Stomach (tissue), 9 donors: ENCODE measurements around the gene CCDC184. TPM values are rescaled to one million over a fixed set of nuclear protein-coding genes. Genes with fewer than 3 reads are reported as not detected.
A peak's percentile ranks its signal among the peaks of the same experiment; 100 is the strongest.

Source experiments
- DNase-seq, 2 donors: peaks; one replicate each; pipeline versions ENCODE4 v3.0.0 to v3.0.0-alpha.2; 2013 to 2019
- H3K27ac ChIP-seq, 5 donors: fragments of 200-600 bp in 4 of 5; sonication (generic) in 4 of 5; one replicate each; pipeline ENCODE4 v1.5.1; 2013 to 2019; ENCODE audit warnings: mild to moderate bottlenecking in 1 of 5, moderate library complexity in 1 of 5
- H3K27me3 ChIP-seq, 3 donors: fragments of 200-600 bp; sonication (generic); one replicate each; pipeline ENCODE4 v1.5.1; 2017 to 2019; ENCODE audit warnings: mixed run types in 1 of 3
- H3K36me3 ChIP-seq, 4 donors: fragments of 200-600 bp; sonication (generic); 1 replicate in 3 of 4; 2 replicates in 1 of 4; pipeline ENCODE4 v1.5.1; 2016 to 2019
- H3K4me1 ChIP-seq, 4 donors: fragments of 200-600 bp; sonication (generic); one replicate each; pipeline ENCODE4 v1.5.1; 2016 to 2019
- H3K4me3 ChIP-seq, 4 donors: fragments of 200-600 bp; sonication (generic) in 3 of 4; one replicate each; pipeline ENCODE4 v1.5.1; 2016 to 2019; ENCODE audit warnings: mild to moderate bottlenecking in 1 of 4
- H3K9me3 ChIP-seq, 4 donors: fragments of 200-600 bp; sonication (generic); one replicate each; pipeline ENCODE4 v1.5.1; 2016 to 2019
- CTCF ChIP-seq, 7 experiments: fragments of 450-650 bp in 4 of 7; fragments of 200-600 bp in 3 of 7; sonication (generic) in 3 of 7; IDR thresholded peaks; one replicate each; pipeline ENCODE4 v1.5.1; 2016 to 2019; ENCODE audit warnings: antibody characterized with exemption in 7 of 7, control low read depth in 2 of 7, mild to moderate bottlenecking in 1 of 7
- EP300 ChIP-seq: sonication (generic); formaldehyde crosslinking; IDR thresholded peaks from one replicate; pipeline ENCODE4 v1.6.1; 2017; ENCODE audit warnings: antibody characterized with exemption
- POLR2A ChIP-seq, 4 donors: fragments of 450-650 bp; IDR thresholded peaks; one replicate each; pipeline ENCODE4 v1.6.1; 2016; ENCODE audit warnings: antibody characterized with exemption in 4 of 4, control low read depth in 2 of 4, mild to moderate bottlenecking in 1 of 4, moderate library complexity in 1 of 4
- POLR2AphosphoS5 ChIP-seq, 3 donors: sonication (generic); formaldehyde crosslinking; IDR thresholded peaks; one replicate each; pipeline ENCODE4 v1.6.1; 2016; ENCODE audit warnings: antibody characterized with exemption in 3 of 3
- WGBS, 5 donors: extraction: QIAGEN DNeasy Blood & Tissue Kit in 3 of 5; methylation state at CpG; one replicate each; pipeline versions ENCODE4 v1.1.5 to v1.1.7; 2013 to 2018; 5-methylcytosine and 5-hydroxymethylcytosine counted together
- intact Hi-C: fragments of 100-400 bp; cut with DNase I; formaldehyde crosslinking; loops from one replicate; pipeline ENCODE4 v1.15.1; 2023; ENCODE audit warnings: low total_unique reads
- polyA plus RNA-seq, 3 donors: library from polyadenylated mRNA; stranded (reverse); fragments of 200-250 nt; gene quantifications; one replicate each; pipeline ENCODE4 v1.2.3, GENCODE V29; 2013
- total RNA-seq, 5 donors: library from RNA; depleted of rRNA; stranded (reverse); fragments of >200 nt; gene quantifications; one replicate each; pipeline versions ENCODE4 v1.1.0 to v1.2.3, GENCODE V29; 2014 to 2016
- donor health status: healthy with polysubstance abuse.
- donor health status: Bipolar disorder and iron deficiency.
- donor health status: healthy.

The CCDC184 gene
- total and polyA plus RNA-seq, 8 donors: 0.29 to 4.7 (median 0.99) TPM; not detected in 2

- 36 to 61% (median 53%) methylated on average over 1 of the region's 1 CpG for WGBS, 5 donors
- DNase-seq: no peak
- Histone ChIP-seq H3K27me3 (peaks cover 0 to 19% (median 0%) of the 10 kb centered on the region in 3 donors), H3K4me1 (peaks cover 4 to 21% (median 16%) of the 10 kb centered on the region in 4 donors), H3K36me3 (no peaks in the 10 kb centered on the region), H3K9me3 (no peaks in the 10 kb centered on the region), H3K27ac (no peak overlapping the region), H3K4me3 (no peak overlapping the region)
- no peak for TF ChIP-seq POLR2AphosphoS5 (IDR thresholded peaks at IDR 0.05)
- intact Hi-C loops: no loop called here
These were observed 11.4 kb downstream of the CCDC184 start for GRCh38 chr12:48194799-48195201.

- Histone ChIP-seq H3K4me1 (peaks cover 4 to 33% (median 20%) of the 10 kb centered on the region in 4 donors), H3K9me3 (peaks cover 0 to 2% (median under 1%) of the 10 kb centered on the region in 4 donors), H3K4me3 (peak overlapping the region; percentile 45 to 70 (median 65)), H3K27me3 (peaks cover 0 to 5% (median 0%) of the 10 kb centered on the region in 3 donors), H3K27ac (peak overlapping the region; percentile 92 to 98 (median 96)), H3K36me3 (peaks cover 0 to 5% (median 0%) of the 10 kb centered on the region in 4 donors)
- peak in 1 of 2 donors; percentile 77 for DNase-seq
- 0% methylated on average over 10 of the region's 10 CpGs for WGBS, 5 donors
- TF ChIP-seq POLR2AphosphoS5 (IDR thresholded peaks at IDR 0.05): no peak
- TF ChIP-seq CTCF (IDR thresholded peaks at IDR 0.05): peak in 5 of 7 experiments; percentile 11 to 38 (median 26)
- intact Hi-C loops: no loop called here
These were observed 14.1 kb downstream of the CCDC184 start for GRCh38 chr12:48197549-48197970.

GRCh38 chr12:48197971-48198671 is 14.7 kb downstream of the CCDC184 start:
- peaks cover 0 to 1% (median 0%) of the 10 kb centered on the region in 3 donors for H3K27me3 ChIP-seq
- H3K9me3 ChIP-seq: peaks cover 0 to 7% (median 3%) of the 10 kb centered on the region in 4 donors
- H3K27ac ChIP-seq: peak overlapping the region; percentile 92 to 98 (median 96)
- peak; percentile 2 for TF ChIP-seq EP300
- no peak for TF ChIP-seq CTCF (IDR thresholded peaks at IDR 0.05)
- peak; percentile 94 to 100 (median 99) for TF ChIP-seq POLR2AphosphoS5 (IDR thresholded peaks at IDR 0.05)
- TF ChIP-seq POLR2A (IDR thresholded peaks at IDR 0.05): peak in 2 of 4 donors; percentile 87 to 91
- intact Hi-C loops: no loop called here
- peaks cover 4 to 33% (median 20%) of the 10 kb centered on the region in 4 donors for H3K4me1 ChIP-seq
- peak; percentile 98 for DNase-seq
- H3K4me3 ChIP-seq: peak overlapping the region; percentile 45 to 70 (median 65)
- H3K36me3 ChIP-seq: peaks cover 0 to 5% (median 0%) of the 10 kb centered on the region in 4 donors
- WGBS, 5 donors: 0 to 2% (median 1%) methylated on average over 8 to 39 of the region's 39 CpGs

GRCh38 chr12:48198672-48198971 is 15.2 kb downstream of the CCDC184 start:
- H3K9me3 ChIP-seq: peaks cover 0 to 10% (median 5%) of the 10 kb centered on the region in 4 donors
- H3K27ac ChIP-seq: peak overlapping the region; percentile 92 to 98 (median 96)
- peak overlapping the region; percentile 45 to 70 (median 65) for H3K4me3 ChIP-seq
- no peak for TF ChIP-seq EP300
- no peak for TF ChIP-seq POLR2A (IDR thresholded peaks at IDR 0.05)
- TF ChIP-seq CTCF (IDR thresholded peaks at IDR 0.05): no peak
- no peak for TF ChIP-seq POLR2AphosphoS5 (IDR thresholded peaks at IDR 0.05)
- peaks cover 0 to 5% (median 0%) of the 10 kb centered on the region in 4 donors for H3K36me3 ChIP-seq
- intact Hi-C loops: no loop called here
- H3K27me3 ChIP-seq: no peaks in the 10 kb centered on the region
- peak; percentile 42 to 75 for DNase-seq
- peaks cover 4 to 33% (median 20%) of the 10 kb centered on the region in 4 donors for H3K4me1 ChIP-seq
- WGBS, 5 donors: 8 to 15% (median 11%) methylated on average over 26 of the region's 26 CpGs

- Histone ChIP-seq H3K36me3 (peaks cover 0 to 5% (median 0%) of the 10 kb centered on the region in 4 donors), H3K27me3 (no peaks in the 10 kb centered on the region), H3K4me3 (peak overlapping the region; percentile 45 to 70 (median 65)), H3K4me1 (peaks cover 4 to 33% (median 20%) of the 10 kb centered on the region in 4 donors), H3K27ac (peak overlapping the region; percentile 92 to 98 (median 96)), H3K9me3 (peaks cover 3 to 14% (median 9%) of the 10 kb centered on the region in 4 donors)
- WGBS, 5 donors: 63 to 71% (median 70%) methylated on average over 10 of the region's 10 CpGs
- intact Hi-C loops: no loop called here
- TF ChIP-seq POLR2A (IDR thresholded peaks at IDR 0.05) (no peak), EP300 (no peak), POLR2AphosphoS5 (IDR thresholded peaks at IDR 0.05) (no peak), CTCF (IDR thresholded peaks at IDR 0.05) (no peak)
- no peak for DNase-seq
These were observed 15.5 kb downstream of the CCDC184 start for GRCh38 chr12:48198985-48199384.
